ENCODE results near the gene FFAR1.

DNA sequence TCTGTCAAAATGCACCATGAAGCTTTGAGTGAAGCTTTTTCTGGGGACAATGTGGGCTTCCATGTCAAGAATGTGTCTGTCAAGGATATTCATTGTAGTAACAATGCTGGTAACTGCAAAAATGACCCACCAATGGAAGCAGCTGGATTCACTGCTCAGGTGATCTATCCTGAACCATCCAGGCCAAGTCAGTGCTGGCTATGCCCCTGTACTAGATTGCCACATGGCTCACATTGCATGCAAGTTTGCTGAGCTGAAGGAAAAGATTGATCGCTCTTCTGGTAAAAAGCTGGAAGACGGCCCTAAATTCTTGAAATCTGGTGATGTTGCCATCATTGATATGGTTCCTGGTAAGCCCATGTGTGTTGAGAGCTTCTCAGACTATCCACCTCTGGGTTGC is 35.8 kb downstream of the FFAR1 start:
- TF ChIP-seq RARB (CRISPR knock-in tag; IDR thresholded peaks at IDR 0.05) (no peak), ZNF70 (CRISPR knock-in tag; IDR thresholded peaks at IDR 0.05) (no peak), ARNTL (CRISPR knock-in tag; IDR thresholded peaks at IDR 0.05; ENCODE audit: borderline replicate concordance, low read depth) (no peak), ZFP3 (CRISPR knock-in tag; IDR thresholded peaks at IDR 0.05) (no peak), ZC3H10 (CRISPR knock-in tag; IDR thresholded peaks at IDR 0.05) (no peak), ZFP30 (CRISPR knock-in tag; IDR thresholded peaks at IDR 0.05) (no peak), TOX (CRISPR knock-in tag; IDR thresholded peaks at IDR 0.05; ENCODE audit: borderline replicate concordance) (no peak), ISL1 (CRISPR knock-in tag; IDR thresholded peaks at IDR 0.05) (no peak), ESRRG (CRISPR knock-in tag; IDR thresholded peaks at IDR 0.05) (no peak), ZNF8 (CRISPR knock-in tag; IDR thresholded peaks at IDR 0.05) (no peak)
- TF ChIP-seq, protein P1, sequence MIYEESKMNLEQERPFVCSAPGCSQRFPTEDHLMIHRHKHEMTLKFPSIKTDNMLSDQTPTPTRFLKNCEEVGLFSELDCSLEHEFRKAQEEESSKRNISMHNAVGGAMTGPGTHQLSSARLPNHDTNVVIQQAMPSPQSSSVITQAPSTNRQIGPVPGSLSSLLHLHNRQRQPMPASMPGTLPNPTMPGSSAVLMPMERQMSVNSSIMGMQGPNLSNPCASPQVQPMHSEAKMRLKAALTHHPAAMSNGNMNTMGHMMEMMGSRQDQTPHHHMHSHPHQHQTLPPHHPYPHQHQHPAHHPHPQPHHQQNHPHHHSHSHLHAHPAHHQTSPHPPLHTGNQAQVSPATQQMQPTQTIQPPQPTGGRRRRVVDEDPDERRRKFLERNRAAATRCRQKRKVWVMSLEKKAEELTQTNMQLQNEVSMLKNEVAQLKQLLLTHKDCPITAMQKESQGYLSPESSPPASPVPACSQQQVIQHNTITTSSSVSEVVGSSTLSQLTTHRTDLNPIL (CRISPR knock-in tag; IDR thresholded peaks at IDR 0.05; ENCODE audit: low read depth), result no peak
- TF ChIP-seq, protein P2, sequence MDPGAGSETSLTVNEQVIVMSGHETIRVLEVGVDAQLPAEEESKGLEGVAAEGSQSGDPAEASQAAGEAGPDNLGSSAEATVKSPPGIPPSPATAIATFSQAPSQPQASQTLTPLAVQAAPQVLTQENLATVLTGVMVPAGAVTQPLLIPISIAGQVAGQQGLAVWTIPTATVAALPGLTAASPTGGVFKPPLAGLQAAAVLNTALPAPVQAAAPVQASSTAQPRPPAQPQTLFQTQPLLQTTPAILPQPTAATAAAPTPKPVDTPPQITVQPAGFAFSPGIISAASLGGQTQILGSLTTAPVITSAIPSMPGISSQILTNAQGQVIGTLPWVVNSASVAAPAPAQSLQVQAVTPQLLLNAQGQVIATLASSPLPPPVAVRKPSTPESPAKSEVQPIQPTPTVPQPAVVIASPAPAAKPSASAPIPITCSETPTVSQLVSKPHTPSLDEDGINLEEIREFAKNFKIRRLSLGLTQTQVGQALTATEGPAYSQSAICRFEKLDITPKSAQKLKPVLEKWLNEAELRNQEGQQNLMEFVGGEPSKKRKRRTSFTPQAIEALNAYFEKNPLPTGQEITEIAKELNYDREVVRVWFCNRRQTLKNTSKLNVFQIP (CRISPR knock-in tag; IDR thresholded peaks at IDR 0.05; ENCODE audit: borderline replicate concordance, low read depth), result no peak
- TF ChIP-seq, protein P3, sequence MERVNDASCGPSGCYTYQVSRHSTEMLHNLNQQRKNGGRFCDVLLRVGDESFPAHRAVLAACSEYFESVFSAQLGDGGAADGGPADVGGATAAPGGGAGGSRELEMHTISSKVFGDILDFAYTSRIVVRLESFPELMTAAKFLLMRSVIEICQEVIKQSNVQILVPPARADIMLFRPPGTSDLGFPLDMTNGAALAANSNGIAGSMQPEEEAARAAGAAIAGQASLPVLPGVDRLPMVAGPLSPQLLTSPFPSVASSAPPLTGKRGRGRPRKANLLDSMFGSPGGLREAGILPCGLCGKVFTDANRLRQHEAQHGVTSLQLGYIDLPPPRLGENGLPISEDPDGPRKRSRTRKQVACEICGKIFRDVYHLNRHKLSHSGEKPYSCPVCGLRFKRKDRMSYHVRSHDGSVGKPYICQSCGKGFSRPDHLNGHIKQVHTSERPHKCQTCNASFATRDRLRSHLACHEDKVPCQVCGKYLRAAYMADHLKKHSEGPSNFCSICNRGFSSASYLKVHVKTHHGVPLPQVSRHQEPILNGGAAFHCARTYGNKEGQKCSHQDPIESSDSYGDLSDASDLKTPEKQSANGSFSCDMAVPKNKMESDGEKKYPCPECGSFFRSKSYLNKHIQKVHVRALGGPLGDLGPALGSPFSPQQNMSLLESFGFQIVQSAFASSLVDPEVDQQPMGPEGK (CRISPR knock-in tag; IDR thresholded peaks at IDR 0.05; ENCODE audit: borderline replicate concordance), result no peak
- TF ChIP-seq, protein P4, sequence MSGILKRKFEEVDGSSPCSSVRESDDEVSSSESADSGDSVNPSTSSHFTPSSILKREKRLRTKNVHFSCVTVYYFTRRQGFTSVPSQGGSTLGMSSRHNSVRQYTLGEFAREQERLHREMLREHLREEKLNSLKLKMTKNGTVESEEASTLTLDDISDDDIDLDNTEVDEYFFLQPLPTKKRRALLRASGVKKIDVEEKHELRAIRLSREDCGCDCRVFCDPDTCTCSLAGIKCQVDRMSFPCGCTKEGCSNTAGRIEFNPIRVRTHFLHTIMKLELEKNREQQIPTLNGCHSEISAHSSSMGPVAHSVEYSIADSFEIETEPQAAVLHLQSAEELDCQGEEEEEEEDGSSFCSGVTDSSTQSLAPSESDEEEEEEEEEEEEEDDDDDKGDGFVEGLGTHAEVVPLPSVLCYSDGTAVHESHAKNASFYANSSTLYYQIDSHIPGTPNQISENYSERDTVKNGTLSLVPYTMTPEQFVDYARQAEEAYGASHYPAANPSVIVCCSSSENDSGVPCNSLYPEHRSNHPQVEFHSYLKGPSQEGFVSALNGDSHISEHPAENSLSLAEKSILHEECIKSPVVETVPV (CRISPR knock-in tag; IDR thresholded peaks at IDR 0.05), result no peak

Data from SK-N-SH treated with all-trans-retinoic acid at 6 μM for 48 hours (cell line).